Naive thymus-derived CD8-positive, alpha-beta T cell (primary cell): ENCODE data around the gene KCNF1. TPM values are rescaled to one million over a fixed set of nuclear protein-coding genes. Genes with fewer than 3 reads are reported as not detected.
A peak's percentile ranks its signal among the peaks of the same experiment; 100 is the strongest.

Source experiments
- ATAC-seq, 2 donors: fragments of 150-1000 bp; cut with Tn5 transposase in 1 of 2; sonication (Bioruptor Pico), chemical (Tn5 transposase) in 1 of 2; 1 replicate in 1 of 2; 2 replicates in 1 of 2; pipeline ENCODE4 v1.10.0; 2021; ENCODE audit warnings: mild to moderate bottlenecking in 2 of 2, moderate library complexity in 2 of 2
- POLR2A ChIA-PET: fragments of 350-600 bp; sonication (Branson Sonifier 250); formaldehyde crosslinking; loops from one replicate; lab custom pipeline; 2021; ENCODE audit warnings: antibody characterized with exemption; lab: Charles Lee
- DNase-seq, 10 donors: peaks; one replicate each; pipeline versions ENCODE4 v3.0.0 to v3.0.0-alpha.2; 2020 to 2022
- H3K27ac Mint-ChIP-seq, 10 donors: one replicate each; pipeline ENCODE4 v1.8.0; 2020 to 2022; ENCODE audit warnings: mild to moderate bottlenecking in 10 of 10, mixed read lengths in 10 of 10, moderate library complexity in 4 of 10, inconsistent platforms in 1 of 10
- H3K27me3 Mint-ChIP-seq, 5 donors: one replicate each; pipeline ENCODE4 v1.8.0; 2021 to 2022; ENCODE audit warnings: mixed read lengths in 5 of 5
- H3K36me3 Mint-ChIP-seq, 3 donors: one replicate each; pipeline ENCODE4 v1.8.0; 2020 to 2022; ENCODE audit warnings: mixed read lengths in 3 of 3, mild to moderate bottlenecking in 2 of 3, inconsistent platforms in 1 of 3
- H3K4me1 Mint-ChIP-seq, 4 donors: one replicate each; pipeline ENCODE4 v1.8.0; 2021 to 2022; ENCODE audit warnings: mixed read lengths in 4 of 4
- H3K4me3 Mint-ChIP-seq, 10 donors: one replicate each; pipeline ENCODE4 v1.8.0; 2020 to 2022; ENCODE audit warnings: mild to moderate bottlenecking in 10 of 10, mixed read lengths in 10 of 10, moderate library complexity in 6 of 10, inconsistent platforms in 1 of 10
- H3K9me3 Mint-ChIP-seq, 9 donors: one replicate each; pipeline ENCODE4 v1.8.0; 2020 to 2022; ENCODE audit warnings: mixed read lengths in 9 of 9, mild to moderate bottlenecking in 3 of 9, inconsistent platforms in 1 of 9, moderate library complexity in 1 of 9
- polyA plus RNA-seq, 3 donors: library from polyadenylated mRNA; unstranded; fragments of 300-500 nt; fragmentation: Illumina TruSeq; gene quantifications; one replicate each; pipeline ENCODE4 v1.2.3, GENCODE V29; 2021
- total RNA-seq, 8 experiments: library from RNA in 2 of 8; stranded (reverse) in 2 of 8; gene quantifications; one replicate each; pipeline ENCODE4 v1.2.3 and lab custom pipeline; 2021 to 2026

Gene KCNF1
- total and polyA plus RNA-seq, 5 experiments from 2014 or later: not detected

- POLR2A ChIA-PET: no interaction called here
- H3K4me1 Mint-ChIP-seq: peaks cover 0 to 8% (median 5%) of the 10 kb centered on the region in 4 donors
- peaks cover 0 to 15% (median 9%) of the 10 kb centered on the region in 5 donors for H3K27me3 Mint-ChIP-seq
- DNase-seq (no peak), ATAC-seq (no peak)
- no peaks in the 10 kb centered on the region for H3K9me3 Mint-ChIP-seq
- H3K36me3 Mint-ChIP-seq: no peaks in the 10 kb centered on the region
- peak overlapping the region in 1 of 10 donors; percentile 59 for H3K27ac Mint-ChIP-seq
- no peak overlapping the region for H3K4me3 Mint-ChIP-seq
Observed at GRCh38 chr2:10919771-10920621, 8.3 kb downstream of the KCNF1 start.

GRCh38 chr2:10920764-10921388, 9.1 kb downstream of the KCNF1 start:
- no peaks in the 10 kb centered on the region for H3K9me3 Mint-ChIP-seq
- peaks cover 0 to 13% (median 3%) of the 10 kb centered on the region in 5 donors for H3K27me3 Mint-ChIP-seq
- peaks cover 0 to 8% (median 5%) of the 10 kb centered on the region in 4 donors for H3K4me1 Mint-ChIP-seq
- H3K4me3 Mint-ChIP-seq: no peak overlapping the region
- ATAC-seq: no peak
- H3K27ac Mint-ChIP-seq: no peak overlapping the region
- POLR2A ChIA-PET: no interaction called here
- no peaks in the 10 kb centered on the region for H3K36me3 Mint-ChIP-seq
- DNase-seq: no peak

- POLR2A ChIA-PET: no interaction called here
- H3K4me3 Mint-ChIP-seq: no peak overlapping the region
- peak overlapping the region in 1 of 10 donors; percentile 21 for H3K27ac Mint-ChIP-seq
- H3K9me3 Mint-ChIP-seq: no peaks in the 10 kb centered on the region
- DNase-seq: no peak
- no peak for ATAC-seq
- peaks cover 0 to 14% (median 8%) of the 10 kb centered on the region in 5 donors for H3K27me3 Mint-ChIP-seq
- H3K36me3 Mint-ChIP-seq: no peaks in the 10 kb centered on the region
- peaks cover 0 to 8% (median 5%) of the 10 kb centered on the region in 4 donors for H3K4me1 Mint-ChIP-seq
Observed at GRCh38 chr2:10921525-10921924, 9.8 kb downstream of the KCNF1 start.

- POLR2A ChIA-PET: no interaction called here
- Mint-ChIP-seq H3K9me3 (no peaks in the 10 kb centered on the region), H3K36me3 (no peaks in the 10 kb centered on the region), H3K4me1 (peaks cover 0 to 8% (median 5%) of the 10 kb centered on the region in 4 donors), H3K4me3 (no peak overlapping the region), H3K27me3 (peaks cover 0 to 14% (median 8%) of the 10 kb centered on the region in 5 donors), H3K27ac (no peak overlapping the region)
- DNase-seq: no peak
- ATAC-seq: no peak
Observed at GRCh38 chr2:10922307-10923007, 10.7 kb downstream of the KCNF1 start.

- POLR2A ChIA-PET: no interaction called here
- Mint-ChIP-seq H3K4me3 (no peak overlapping the region), H3K27ac (peak overlapping the region in 1 of 10 donors; percentile 52), H3K4me1 (peaks cover 0 to 8% (median 5%) of the 10 kb centered on the region in 4 donors), H3K27me3 (peaks cover 0 to 14% (median 9%) of the 10 kb centered on the region in 5 donors), H3K36me3 (no peaks in the 10 kb centered on the region), H3K9me3 (no peaks in the 10 kb centered on the region)
- no peak for ATAC-seq
- no peak for DNase-seq
Observed at GRCh38 chr2:10923008-10923375, 11.3 kb downstream of the KCNF1 start.

GRCh38 chr2:10923965-10924364, 12.2 kb downstream of the KCNF1 start:
- H3K27me3 Mint-ChIP-seq: peaks cover 0 to 19% (median 12%) of the 10 kb centered on the region in 5 donors
- POLR2A ChIA-PET: no interaction called here
- H3K36me3 Mint-ChIP-seq: no peaks in the 10 kb centered on the region
- no peak for DNase-seq
- no peaks in the 10 kb centered on the region for H3K9me3 Mint-ChIP-seq
- no peak overlapping the region for H3K4me3 Mint-ChIP-seq
- peaks cover 0 to 8% (median 5%) of the 10 kb centered on the region in 4 donors for H3K4me1 Mint-ChIP-seq
- ATAC-seq: no peak
- no peak overlapping the region for H3K27ac Mint-ChIP-seq

GRCh38 chr2:10924441-10924840, 12.7 kb downstream of the KCNF1 start:
- no peak for DNase-seq
- Mint-ChIP-seq H3K27me3 (peaks cover 0 to 23% (median 13%) of the 10 kb centered on the region in 5 donors), H3K36me3 (no peaks in the 10 kb centered on the region), H3K27ac (no peak overlapping the region), H3K4me3 (no peak overlapping the region), H3K9me3 (no peaks in the 10 kb centered on the region), H3K4me1 (peaks cover 0 to 8% (median 5%) of the 10 kb centered on the region in 4 donors)
- POLR2A ChIA-PET: no interaction called here
- no peak for ATAC-seq

- peaks cover 0 to 25% (median 13%) of the 10 kb centered on the region in 5 donors for H3K27me3 Mint-ChIP-seq
- DNase-seq (no peak), ATAC-seq (no peak)
- no peak overlapping the region for H3K4me3 Mint-ChIP-seq
- peaks cover 0 to 7% (median 4%) of the 10 kb centered on the region in 4 donors for H3K4me1 Mint-ChIP-seq
- H3K27ac Mint-ChIP-seq: no peak overlapping the region
- H3K36me3 Mint-ChIP-seq: no peaks in the 10 kb centered on the region
- POLR2A ChIA-PET: no interaction called here
- H3K9me3 Mint-ChIP-seq: no peaks in the 10 kb centered on the region
Observed at GRCh38 chr2:10924859-10925258, 13.1 kb downstream of the KCNF1 start.

- no peaks in the 10 kb centered on the region for H3K9me3 Mint-ChIP-seq
- H3K36me3 Mint-ChIP-seq: no peaks in the 10 kb centered on the region
- H3K27ac Mint-ChIP-seq: no peak overlapping the region
- DNase-seq (no peak), ATAC-seq (no peak)
- POLR2A ChIA-PET: no interaction called here
- no peaks in the 10 kb centered on the region for H3K4me1 Mint-ChIP-seq
- H3K4me3 Mint-ChIP-seq: no peak overlapping the region
- H3K27me3 Mint-ChIP-seq: peaks cover 0 to 34% (median 11%) of the 10 kb centered on the region in 5 donors
Observed at GRCh38 chr2:10926191-10926820, 14.6 kb downstream of the KCNF1 start.

GRCh38 chr2:10930721-10931516, 19.2 kb downstream of the KCNF1 start:
- Mint-ChIP-seq H3K9me3 (peaks cover 0 to under 1% (median 0%) of the 10 kb centered on the region in 9 donors), H3K27me3 (peaks cover 5 to 55% (median 9%) of the 10 kb centered on the region in 5 donors), H3K36me3 (no peaks in the 10 kb centered on the region), H3K4me3 (no peak overlapping the region), H3K4me1 (no peaks in the 10 kb centered on the region), H3K27ac (no peak overlapping the region)
- ATAC-seq (no peak), DNase-seq (no peak)
- POLR2A ChIA-PET: no interaction called here

- peaks cover 0 to 3% (median 0%) of the 10 kb centered on the region in 9 donors for H3K9me3 Mint-ChIP-seq
- no peak overlapping the region for H3K4me3 Mint-ChIP-seq
- DNase-seq (no peak), ATAC-seq (no peak)
- H3K4me1 Mint-ChIP-seq: no peaks in the 10 kb centered on the region
- POLR2A ChIA-PET: no interaction called here
- no peak overlapping the region for H3K27ac Mint-ChIP-seq
- no peaks in the 10 kb centered on the region for H3K36me3 Mint-ChIP-seq
- peaks cover 6 to 50% (median 9%) of the 10 kb centered on the region in 5 donors for H3K27me3 Mint-ChIP-seq
Observed at GRCh38 chr2:10931710-10932255, 20.0 kb downstream of the KCNF1 start.
